Suprapubic skin (tissue), 3 donors: ENCODE data around the gene ANKRD7.

ENCODE experiments used
- CTCF ChIP-seq, 2 donors: fragments of 200-600 bp in 1 of 2; fragments of 450-650 bp in 1 of 2; sonication (generic) in 1 of 2; IDR thresholded peaks; one replicate each; pipeline ENCODE4 v1.5.1; 2016 to 2019; ENCODE audit warnings: antibody characterized with exemption in 2 of 2, mild to moderate bottlenecking in 1 of 2, moderate library complexity in 1 of 2
- POLR2AphosphoS5 ChIP-seq, 3 donors: sonication (generic); formaldehyde crosslinking; IDR thresholded peaks; one replicate each; pipeline ENCODE4 v1.6.1; 2017; ENCODE audit warnings: antibody characterized with exemption in 3 of 3

GRCh38 chr7:118286131-118286530, 61.6 kb downstream of the ANKRD7 start:
- no peak for TF ChIP-seq CTCF (IDR thresholded peaks at IDR 0.05)
- no peak for TF ChIP-seq POLR2AphosphoS5 (IDR thresholded peaks at IDR 0.05)
